IPS DF 6.9 (cell line): Measurements from ENCODE around the gene ADAMTS7.
"Not testable (repeated sequence)": the region's sequence is repeated elsewhere in the genome, so short reads cannot be mapped to it uniquely, and the experiment has no call there.

ENCODE experiments used
- DNase-seq: peaks from one replicate; pipeline ENCODE4 v3.0.0-alpha.2; 2013; ENCODE audit warnings: low read depth, low spot score
- H3K27ac ChIP-seq: one replicate; pipeline ENCODE4 v1.5.1; 2013; ENCODE audit warnings: low read length, control low read depth
- H3K27me3 ChIP-seq: 2 replicates; pipeline ENCODE4 v1.6.1; 2013; ENCODE audit warnings: mild to moderate bottlenecking, low read length; ENCODE audit not compliant: control insufficient read depth, insufficient read depth
- H3K36me3 ChIP-seq: 2 replicates; pipeline ENCODE4 v1.6.1; 2013; ENCODE audit warnings: low read length; ENCODE audit not compliant: control insufficient read depth, insufficient read depth
- H3K4me1 ChIP-seq: 2 replicates; pipeline ENCODE4 v1.6.1; 2013; ENCODE audit warnings: low read length; ENCODE audit not compliant: control insufficient read depth, insufficient read depth
- H3K4me3 ChIP-seq: 2 replicates; pipeline ENCODE4 v1.5.1; 2013; ENCODE audit warnings: mild to moderate bottlenecking, low read length
- H3K9me3 ChIP-seq: 2 replicates; pipeline ENCODE4 v1.6.1; 2013; ENCODE audit warnings: low read length, inconsistent platforms; ENCODE audit not compliant: control insufficient read depth, insufficient read depth
- WGBS: extraction: QIAGEN DNeasy Blood & Tissue Kit; methylation state at CpG from one replicate; pipeline ENCODE4 v1.1.7; 2013; ENCODE audit warnings: mixed read lengths, missing lambda C conversion rate; ENCODE audit not compliant: insufficient read length, insufficient coverage; 5-methylcytosine and 5-hydroxymethylcytosine counted together

Gene ADAMTS7

DNA sequence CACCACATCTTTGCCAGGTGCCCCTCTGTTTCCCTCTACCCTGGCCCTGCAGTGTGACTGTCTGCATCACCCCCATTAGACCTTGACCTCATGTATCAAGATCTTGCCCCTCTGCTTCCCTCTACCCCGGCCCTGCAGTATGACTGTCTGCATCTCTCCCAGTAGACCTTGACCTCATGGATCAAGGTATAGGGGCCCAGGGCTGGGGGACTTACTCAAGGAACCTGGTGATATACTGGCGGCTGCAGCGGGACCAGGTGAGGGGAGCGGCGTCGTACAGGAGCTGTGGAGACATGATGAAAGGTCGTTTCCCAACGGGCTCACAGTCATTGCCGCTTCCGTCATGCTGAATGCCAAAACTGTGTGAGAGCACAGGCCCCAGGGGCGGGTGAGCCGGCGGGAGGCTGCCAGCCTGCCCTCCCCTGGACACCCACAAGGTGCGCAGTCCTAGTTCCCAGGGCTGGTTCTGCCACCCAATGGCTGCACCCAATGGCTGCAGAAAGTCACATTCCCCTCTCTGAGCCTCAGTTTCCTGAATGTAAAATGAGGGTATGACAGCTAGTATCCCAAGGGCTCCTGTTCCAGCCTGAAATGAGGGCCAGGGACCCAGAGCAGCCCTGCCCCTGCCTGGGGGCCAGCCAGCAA is 23.1 kb downstream of the ADAMTS7 start:
- no CpG with 5 or more reads among the region's 14 CpGs for WGBS
- H3K4me3 ChIP-seq, result no peak overlapping the region
- H3K27me3 ChIP-seq, result no peaks in the 10 kb centered on the region
- H3K36me3 ChIP-seq, result peaks cover 20% of the 10 kb centered on the region
- DNase-seq, result no peak
- no peak overlapping the region for H3K27ac ChIP-seq
- H3K4me1 ChIP-seq, result no peaks in the 10 kb centered on the region
- H3K9me3 ChIP-seq, result no peaks in the 10 kb centered on the region

GRCh38 chr15:78782402-78782801 is 28.9 kb downstream of the ADAMTS7 start:
- H3K36me3 ChIP-seq, H3K27ac ChIP-seq, H3K27me3 ChIP-seq, DNase-seq, H3K4me3 ChIP-seq, H3K9me3 ChIP-seq, H3K4me1 ChIP-seq: not testable (repeated sequence)
- no CpG with 5 or more reads among the region's 2 CpGs for WGBS

DNA sequence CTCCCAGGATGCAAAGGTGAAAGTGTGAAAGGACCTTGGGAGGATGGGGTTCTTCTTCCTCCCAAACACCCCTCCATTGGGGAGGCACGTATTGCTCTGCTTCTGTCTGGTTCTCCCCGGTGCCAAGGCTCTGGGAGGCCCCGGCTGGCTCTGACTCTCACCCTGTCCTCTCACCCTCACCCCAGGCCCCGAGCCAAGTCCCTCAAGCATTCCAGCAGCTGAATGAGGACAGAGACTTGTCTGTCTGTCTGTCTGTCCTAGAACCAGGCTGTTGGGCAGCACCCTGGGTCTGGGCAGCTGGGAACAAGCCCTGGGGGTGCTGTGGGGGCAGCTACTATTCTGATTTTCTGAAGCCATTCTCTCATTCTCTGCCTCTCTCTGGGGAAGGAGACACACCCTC is 29.9 kb downstream of the ADAMTS7 start:
- WGBS, result no CpG with 5 or more reads among the region's 4 CpGs
- H3K27ac ChIP-seq, H3K4me3 ChIP-seq, H3K36me3 ChIP-seq, H3K4me1 ChIP-seq, H3K9me3 ChIP-seq, DNase-seq, H3K27me3 ChIP-seq: not testable (repeated sequence)

DNA sequence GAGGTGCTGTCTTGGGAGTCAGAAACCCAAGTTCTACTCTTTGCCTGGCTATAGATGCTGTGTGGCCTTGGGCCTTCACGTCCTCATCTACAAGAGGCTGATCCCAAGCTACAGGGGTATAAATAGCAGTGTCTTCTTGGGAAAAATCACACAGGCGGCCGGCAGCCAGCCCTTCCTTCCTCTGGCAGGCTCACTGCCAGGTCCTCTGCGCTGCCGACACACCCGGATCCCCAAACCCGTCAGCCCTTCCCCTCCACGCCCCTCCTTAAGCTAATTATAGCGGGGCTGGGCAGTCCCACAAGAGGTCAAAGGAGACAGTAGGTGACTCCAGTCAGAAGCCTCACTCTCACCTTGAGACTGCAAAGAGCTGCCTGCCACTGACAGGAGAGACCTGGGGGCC is 31.3 kb downstream of the ADAMTS7 start:
- DNase-seq, H3K27me3 ChIP-seq, H3K27ac ChIP-seq, H3K9me3 ChIP-seq, H3K4me3 ChIP-seq, H3K36me3 ChIP-seq, H3K4me1 ChIP-seq: not testable (repeated sequence)
- WGBS, result no CpG with 5 or more reads among the region's 9 CpGs

- WGBS, result no CpG with 5 or more reads among the region's 11 CpGs
- H3K4me1 ChIP-seq, H3K27me3 ChIP-seq: not testable (repeated sequence)
Measured at GRCh38 chr15:78779176-78779785, 32.0 kb downstream of the ADAMTS7 start.

DNA sequence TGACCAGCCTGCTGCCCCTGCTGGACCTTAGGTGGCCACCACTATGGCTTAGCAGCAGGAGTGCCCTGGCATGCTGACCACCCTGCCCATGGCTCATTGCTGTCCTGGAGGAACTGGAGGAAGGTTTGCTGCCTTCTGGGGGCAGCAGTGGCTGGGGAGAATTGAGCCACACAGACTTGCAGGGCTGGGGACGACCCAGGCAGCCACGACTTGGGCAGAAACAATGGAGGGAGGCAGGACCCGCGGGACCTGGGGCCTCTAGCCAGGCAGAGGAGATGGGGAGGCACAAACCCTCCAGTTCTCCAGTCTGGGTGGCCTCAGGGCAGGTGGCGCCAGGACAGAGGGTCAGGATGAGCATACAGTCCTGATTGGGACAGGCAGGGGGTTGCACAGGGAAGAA is 32.8 kb downstream of the ADAMTS7 start:
- Histone ChIP-seq H3K36me3 (peaks cover 3% of the 10 kb centered on the region; the same call in 1 of the 2 replicates), H3K27me3 (no peaks in the 10 kb centered on the region), H3K9me3 (no peaks in the 10 kb centered on the region), H3K4me1 (no peaks in the 10 kb centered on the region), H3K27ac (no peak overlapping the region), H3K4me3 (no peak overlapping the region)
- no peak for DNase-seq
- WGBS, result no CpG with 5 or more reads among the region's 5 CpGs

More at GRCh38 chr15:78779176-78779785, 32.0 kb downstream of the ADAMTS7 start:
- H3K36me3 ChIP-seq, H3K27ac ChIP-seq, H3K9me3 ChIP-seq, DNase-seq, H3K4me3 ChIP-seq: not testable (repeated sequence)

GRCh38 chr15:78777953-78778345 is 33.3 kb downstream of the ADAMTS7 start:
- H3K4me1 ChIP-seq, H3K4me3 ChIP-seq, H3K9me3 ChIP-seq, H3K27ac ChIP-seq, DNase-seq, H3K36me3 ChIP-seq, H3K27me3 ChIP-seq: not testable (repeated sequence)
- no CpG with 5 or more reads among the region's 12 CpGs for WGBS

DNA sequence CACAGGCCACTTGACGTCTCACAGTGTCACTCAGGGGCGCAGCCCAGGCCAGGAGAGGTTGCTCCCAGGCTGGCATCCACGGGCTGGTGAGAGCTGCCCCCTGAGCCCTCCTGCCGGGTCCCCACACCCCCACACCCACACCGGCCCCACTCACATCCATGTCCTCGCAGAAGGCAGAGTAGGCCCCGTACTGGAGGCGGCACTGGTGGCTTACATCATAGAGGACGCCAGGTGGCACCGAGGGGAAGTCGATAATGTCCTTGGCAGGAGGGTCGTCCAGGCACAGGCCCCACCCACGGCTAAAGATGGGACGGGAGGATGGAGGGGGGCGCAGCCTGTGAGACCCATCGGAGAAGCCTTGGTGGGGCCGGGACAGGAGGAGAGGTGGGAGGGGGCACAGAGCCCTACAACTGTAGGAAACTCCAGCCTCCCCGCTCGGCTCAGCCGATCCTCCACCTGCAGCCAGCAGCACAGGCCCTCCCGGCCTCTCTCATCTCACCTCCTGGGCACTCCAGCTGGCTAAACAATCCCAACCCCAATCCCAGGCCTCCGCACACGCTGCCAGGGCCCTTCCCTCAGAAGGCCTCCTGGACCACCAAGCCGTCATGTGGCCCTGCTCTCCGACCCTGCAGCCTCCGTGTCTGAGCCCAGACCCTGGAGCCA is 33.8 kb downstream of the ADAMTS7 start:
- DNase-seq, H3K4me3 ChIP-seq, H3K27me3 ChIP-seq, H3K36me3 ChIP-seq, H3K27ac ChIP-seq, H3K4me1 ChIP-seq, H3K9me3 ChIP-seq: not testable (repeated sequence)
- no CpG with 5 or more reads among the region's 26 CpGs for WGBS

GRCh38 chr15:78776046-78776925 is 35.0 kb downstream of the ADAMTS7 start:
- DNase-seq, H3K27me3 ChIP-seq, H3K4me3 ChIP-seq, H3K27ac ChIP-seq, H3K9me3 ChIP-seq, H3K36me3 ChIP-seq, H3K4me1 ChIP-seq: not testable (repeated sequence)
- WGBS, result no CpG with 5 or more reads among the region's 25 CpGs

DNA sequence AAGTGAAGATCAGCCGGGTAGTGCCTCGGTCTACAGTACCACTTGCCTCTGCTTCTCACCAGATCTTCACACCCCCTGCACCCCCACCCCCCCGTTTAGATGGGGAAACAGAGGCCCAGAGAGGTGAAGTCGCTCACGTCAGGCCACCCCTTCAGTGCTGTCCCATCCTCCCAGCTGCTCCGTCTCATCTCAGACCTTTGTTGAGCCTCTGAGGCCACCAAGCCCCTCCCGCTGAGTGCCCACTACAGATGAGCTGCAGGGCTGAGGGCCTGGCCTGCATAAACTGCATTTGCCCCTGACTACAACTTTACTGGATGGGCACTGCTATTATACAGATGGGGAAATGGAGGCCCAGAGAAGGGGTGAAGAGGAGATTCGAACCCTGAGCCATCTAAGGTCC is 35.8 kb downstream of the ADAMTS7 start:
- H3K27me3 ChIP-seq, result no peaks in the 10 kb centered on the region
- no CpG with 5 or more reads among the region's 8 CpGs for WGBS
- H3K27ac ChIP-seq, result no peak overlapping the region
- no peaks in the 10 kb centered on the region for H3K4me1 ChIP-seq
- H3K9me3 ChIP-seq, result no peaks in the 10 kb centered on the region
- peaks cover 3% of the 10 kb centered on the region; the same call in 1 of the 2 replicates for H3K36me3 ChIP-seq
- no peak overlapping the region for H3K4me3 ChIP-seq
- DNase-seq, result no peak
